Measurements from ENCODE around the gene RAB37.

The RAB37 gene

GRCh38 chr17:74745548-74746177, 8.6 kb downstream of the RAB37 start:
- TF ChIP-seq GATA2 (IDR thresholded peaks at IDR 0.05; ENCODE audit: low read depth, low read length), result peak; percentile 70; the same call in 1 of the 2 replicates
- TF ChIP-seq GATA3 (IDR thresholded peaks at IDR 0.05; ENCODE audit: low read depth, low read length), result no peak

- no peak for TF ChIP-seq GATA2 (IDR thresholded peaks at IDR 0.05; ENCODE audit: low read depth, low read length)
- TF ChIP-seq GATA3 (IDR thresholded peaks at IDR 0.05; ENCODE audit: low read depth, low read length), result no peak
These were observed 9.3 kb downstream of the RAB37 start for GRCh38 chr17:74746376-74746775.

- TF ChIP-seq GATA3 (IDR thresholded peaks at IDR 0.05; ENCODE audit: low read depth, low read length) (no peak), GATA2 (IDR thresholded peaks at IDR 0.05; ENCODE audit: low read depth, low read length) (no peak)
These were observed 9.9 kb downstream of the RAB37 start for GRCh38 chr17:74746922-74747321.

- TF ChIP-seq GATA2 (IDR thresholded peaks at IDR 0.05; ENCODE audit: low read depth, low read length), result no peak
- no peak for TF ChIP-seq GATA3 (IDR thresholded peaks at IDR 0.05; ENCODE audit: low read depth, low read length)
These were observed 11.1 kb downstream of the RAB37 start for GRCh38 chr17:74748279-74748528.

- TF ChIP-seq GATA2 (IDR thresholded peaks at IDR 0.05; ENCODE audit: low read depth, low read length) (no peak), GATA3 (IDR thresholded peaks at IDR 0.05; ENCODE audit: low read depth, low read length) (no peak)
These were observed 11.6 kb downstream of the RAB37 start, which contains the start of gene NHERF1 for GRCh38 chr17:74748529-74749278. NHERF1 (plus strand) TSS chr17:74748628; CDS start chr17:74748847, 219 bp downstream.

- TF ChIP-seq GATA3 (IDR thresholded peaks at IDR 0.05; ENCODE audit: low read depth, low read length) (no peak), GATA2 (IDR thresholded peaks at IDR 0.05; ENCODE audit: low read depth, low read length) (no peak)
These were observed 12.4 kb downstream of the RAB37 start for GRCh38 chr17:74749279-74750038.

- no peak for TF ChIP-seq GATA3 (IDR thresholded peaks at IDR 0.05; ENCODE audit: low read depth, low read length)
These were observed 12.9 kb downstream of the RAB37 start for GRCh38 chr17:74750039-74750326.

GRCh38 chr17:74750327-74751069, 13.4 kb downstream of the RAB37 start:
- TF ChIP-seq GATA2 (IDR thresholded peaks at IDR 0.05; ENCODE audit: low read depth, low read length) (no peak), GATA3 (IDR thresholded peaks at IDR 0.05; ENCODE audit: low read depth, low read length) (no peak)

GRCh38 chr17:74752415-74752814, 15.4 kb downstream of the RAB37 start:
- TF ChIP-seq GATA3 (IDR thresholded peaks at IDR 0.05; ENCODE audit: low read depth, low read length) (no peak), GATA2 (IDR thresholded peaks at IDR 0.05; ENCODE audit: low read depth, low read length) (no peak)

GRCh38 chr17:74752822-74753401, 15.9 kb downstream of the RAB37 start:
- TF ChIP-seq GATA2 (IDR thresholded peaks at IDR 0.05; ENCODE audit: low read depth, low read length) (no peak), GATA3 (IDR thresholded peaks at IDR 0.05; ENCODE audit: low read depth, low read length) (no peak)

- TF ChIP-seq GATA2 (IDR thresholded peaks at IDR 0.05; ENCODE audit: low read depth, low read length), result no peak
These were observed 17.8 kb downstream of the RAB37 start for GRCh38 chr17:74754832-74755231.

- TF ChIP-seq GATA3 (IDR thresholded peaks at IDR 0.05; ENCODE audit: low read depth, low read length) (no peak), GATA2 (IDR thresholded peaks at IDR 0.05; ENCODE audit: low read depth, low read length) (no peak)
These were observed 18.5 kb downstream of the RAB37 start for GRCh38 chr17:74755533-74755932.

- no peak for TF ChIP-seq GATA2 (IDR thresholded peaks at IDR 0.05; ENCODE audit: low read depth, low read length)
- TF ChIP-seq GATA3 (IDR thresholded peaks at IDR 0.05; ENCODE audit: low read depth, low read length), result no peak
These were observed 19.8 kb downstream of the RAB37 start for GRCh38 chr17:74756891-74757290.

- TF ChIP-seq GATA3 (IDR thresholded peaks at IDR 0.05; ENCODE audit: low read depth, low read length), result no peak
These were observed 20.4 kb downstream of the RAB37 start for GRCh38 chr17:74757502-74757901.

All from SH-SY5Y (cell line).